CD4-positive, CD25-positive, alpha-beta regulatory T cell (primary cell): ENCODE results near the gene MYOM1. TPM values are rescaled to one million over a fixed set of nuclear protein-coding genes. Genes with fewer than 3 reads are reported as not detected.

Experiments used
- ATAC-seq, 2 donors: fragments of 150-1000 bp; cut with Tn5 transposase; one replicate each; pipeline ENCODE4 v1.10.0; 2021; ENCODE audit warnings: low read depth in 2 of 2, moderate number of reproducible peaks in 2 of 2, moderate library complexity in 1 of 2
- DNase-seq, 3 donors: peaks; one replicate each; pipeline versions ENCODE4 v3.0.0 to v3.0.0-alpha.2; 2012 to 2022; ENCODE audit warnings: mixed read lengths in 1 of 3
- H3K27ac ChIP-seq: one replicate; pipeline ENCODE4 v1.7.0; 2013; ENCODE audit warnings: mild to moderate bottlenecking, low read length; ENCODE audit not compliant: insufficient read depth, poor library complexity, severe bottlenecking
- H3K27me3 ChIP-seq: one replicate; pipeline ENCODE4 v1.7.0; 2013; ENCODE audit warnings: low read length; ENCODE audit not compliant: control insufficient read depth, insufficient read depth
- H3K36me3 ChIP-seq: one replicate; pipeline ENCODE4 v1.7.0; 2013; ENCODE audit warnings: mild to moderate bottlenecking, low read length, moderate library complexity; ENCODE audit not compliant: control insufficient read depth, insufficient read depth
- H3K4me1 ChIP-seq: 2 replicates; pipeline ENCODE4 v1.7.0; 2013; ENCODE audit warnings: mild to moderate bottlenecking, low read length; ENCODE audit not compliant: insufficient read depth, control insufficient read depth, poor library complexity, severe bottlenecking
- H3K4me3 ChIP-seq: one replicate; pipeline ENCODE4 v1.7.0; 2013; ENCODE audit warnings: low read depth, mild to moderate bottlenecking, low read length, moderate library complexity
- H3K9me3 ChIP-seq, 2 experiments: 1 replicate in 1 of 2; 2 replicates in 1 of 2; pipeline ENCODE4 v1.7.0; 2013; ENCODE audit warnings: low read length in 2 of 2, mild to moderate bottlenecking in 1 of 2, moderate library complexity in 1 of 2; ENCODE audit not compliant: control insufficient read depth in 2 of 2
- H3K27ac Mint-ChIP-seq, 3 donors: one replicate each; pipeline ENCODE4 v1.8.0; 2020 to 2022; ENCODE audit warnings: mild to moderate bottlenecking in 3 of 3, mixed read lengths in 3 of 3, moderate library complexity in 2 of 3
- H3K27me3 Mint-ChIP-seq: one replicate; pipeline ENCODE4 v1.8.0; 2022; ENCODE audit warnings: mild to moderate bottlenecking, mixed read lengths
- H3K36me3 Mint-ChIP-seq: one replicate; pipeline ENCODE4 v1.8.0; 2020; ENCODE audit warnings: mixed read lengths
- H3K4me1 Mint-ChIP-seq, 4 donors: one replicate each; pipeline ENCODE4 v1.8.0; 2020 to 2022; ENCODE audit warnings: mixed read lengths in 4 of 4, mild to moderate bottlenecking in 1 of 4
- H3K4me3 Mint-ChIP-seq, 4 donors: one replicate each; pipeline ENCODE4 v1.8.0; 2020 to 2022; ENCODE audit warnings: mild to moderate bottlenecking in 4 of 4, mixed read lengths in 4 of 4, moderate library complexity in 3 of 4
- H3K9me3 Mint-ChIP-seq, 7 donors: one replicate each; pipeline ENCODE4 v1.8.0; 2020 to 2022; ENCODE audit warnings: mixed read lengths in 7 of 7, mild to moderate bottlenecking in 3 of 7, moderate library complexity in 2 of 7
- polyA plus RNA-seq, 4 donors: library from polyadenylated mRNA; unstranded; fragments of 300-500 nt; fragmentation: Illumina TruSeq; gene quantifications; one replicate each; pipeline ENCODE4 v1.2.3, GENCODE V29; 2021
- total RNA-seq: library from RNA; stranded (reverse); gene quantifications from one replicate; pipeline ENCODE4 v1.2.3, GENCODE V29; 2022

MYOM1 gene
- total and polyA plus RNA-seq, 5 donors from 2014 or later = 0.03 to 1.4 (median 0.49) TPM

DNA sequence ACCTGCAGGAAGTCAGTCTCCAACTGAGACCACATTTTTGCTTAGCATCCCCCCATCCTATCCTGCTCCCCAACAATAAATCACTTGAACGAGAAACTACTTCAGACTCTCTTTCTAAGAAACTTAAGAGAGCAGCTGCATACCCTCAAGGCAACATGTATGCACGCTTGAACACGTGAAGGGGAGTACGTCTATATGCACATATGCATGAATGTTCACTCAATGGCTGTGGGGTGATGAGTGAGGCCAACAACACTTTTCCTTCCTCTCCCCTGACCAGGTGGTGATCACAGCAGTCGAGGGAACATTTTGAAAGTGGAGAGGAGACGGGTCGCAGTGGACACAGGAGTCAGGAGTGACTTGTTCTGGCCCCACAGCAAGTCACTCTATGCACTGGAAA, 127.0 kb downstream of the MYOM1 start:
- ATAC-seq = no peak
- Mint-ChIP-seq H3K27me3 (peaks cover 7% of the 10 kb centered on the region), H3K4me3 (no peak overlapping the region), H3K4me1 (peaks cover 0 to 10% (median 5%) of the 10 kb centered on the region in 4 donors), H3K27ac (peak overlapping the region in 1 of 3 donors; percentile 29), H3K9me3 (no peaks in the 10 kb centered on the region), H3K36me3 (no peaks in the 10 kb centered on the region)
- no peaks in the 10 kb centered on the region for H3K9me3 ChIP-seq
- no peaks in the 10 kb centered on the region for H3K36me3 ChIP-seq
- H3K27me3 ChIP-seq = no peaks in the 10 kb centered on the region
- no peaks in the 10 kb centered on the region for H3K4me1 ChIP-seq
- H3K4me3 ChIP-seq = no peak overlapping the region
- no peak overlapping the region for H3K27ac ChIP-seq
- DNase-seq = no peak

- Histone ChIP-seq H3K4me1 (no peaks in the 10 kb centered on the region), H3K27me3 (no peaks in the 10 kb centered on the region), H3K4me3 (no peak overlapping the region), H3K36me3 (no peaks in the 10 kb centered on the region), H3K9me3 (no peaks in the 10 kb centered on the region), H3K27ac (no peak overlapping the region)
- H3K27me3 Mint-ChIP-seq = peaks cover 11% of the 10 kb centered on the region
- H3K27ac Mint-ChIP-seq = no peak overlapping the region
- ATAC-seq = no peak
- no peak overlapping the region for H3K4me3 Mint-ChIP-seq
- no peaks in the 10 kb centered on the region for H3K36me3 Mint-ChIP-seq
- no peak for DNase-seq
- H3K4me1 Mint-ChIP-seq = no peaks in the 10 kb centered on the region
- H3K9me3 Mint-ChIP-seq = no peaks in the 10 kb centered on the region
Measured at GRCh38 chr18:3089579-3089978, 130.2 kb downstream of the MYOM1 start.

DNA sequence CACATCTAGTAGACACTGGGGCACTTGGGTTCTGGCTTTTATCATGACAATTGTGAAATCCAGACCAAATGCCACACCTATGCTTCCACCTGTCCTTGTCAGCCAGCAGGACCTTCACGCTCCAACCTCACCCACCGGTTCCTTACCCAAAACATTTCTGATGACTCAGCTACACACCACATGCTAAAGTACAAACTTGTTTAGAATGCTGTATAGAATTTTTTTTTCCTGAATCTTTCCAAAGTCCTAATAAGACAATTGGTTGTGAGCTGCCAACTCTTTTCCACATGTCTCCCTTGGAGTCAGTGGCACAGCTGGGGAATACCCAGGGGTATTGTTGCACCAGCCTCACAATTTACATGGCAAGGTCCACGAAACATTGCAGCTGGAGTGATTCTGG, 131.3 kb downstream of the MYOM1 start:
- DNase-seq (no peak), ATAC-seq (no peak)
- H3K27ac ChIP-seq = no peak overlapping the region
- no peaks in the 10 kb centered on the region for H3K4me1 ChIP-seq
- no peaks in the 10 kb centered on the region for H3K27me3 ChIP-seq
- H3K4me1 Mint-ChIP-seq = no peaks in the 10 kb centered on the region
- no peaks in the 10 kb centered on the region for H3K9me3 Mint-ChIP-seq
- no peaks in the 10 kb centered on the region for H3K36me3 Mint-ChIP-seq
- no peaks in the 10 kb centered on the region for H3K9me3 ChIP-seq
- H3K27ac Mint-ChIP-seq = no peak overlapping the region
- H3K4me3 Mint-ChIP-seq = no peak overlapping the region
- no peaks in the 10 kb centered on the region for H3K36me3 ChIP-seq
- no peak overlapping the region for H3K4me3 ChIP-seq
- H3K27me3 Mint-ChIP-seq = peaks cover 11% of the 10 kb centered on the region

DNA sequence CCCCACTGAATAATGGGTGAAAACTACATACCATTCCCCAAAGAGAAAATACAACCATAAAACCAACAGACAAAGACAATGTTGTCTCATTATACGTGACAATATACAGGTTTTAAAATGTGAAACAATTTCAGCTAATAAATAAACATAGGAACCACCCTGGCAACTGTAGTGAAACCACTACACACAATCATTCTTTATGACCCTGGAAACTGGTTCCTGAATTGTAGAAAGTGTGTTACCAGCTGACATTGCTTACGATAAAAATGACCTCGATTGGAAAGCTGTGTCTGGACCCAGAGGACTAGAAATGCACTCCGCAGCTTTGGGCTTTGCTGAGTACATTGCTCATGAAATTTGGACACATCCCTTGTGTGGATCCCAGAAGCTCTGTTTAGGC, 132.9 kb downstream of the MYOM1 start:
- Histone ChIP-seq H3K27me3 (no peaks in the 10 kb centered on the region), H3K9me3 (no peaks in the 10 kb centered on the region), H3K27ac (no peak overlapping the region), H3K4me1 (no peaks in the 10 kb centered on the region), H3K36me3 (no peaks in the 10 kb centered on the region), H3K4me3 (no peak overlapping the region)
- Mint-ChIP-seq H3K4me3 (no peak overlapping the region), H3K36me3 (no peaks in the 10 kb centered on the region), H3K9me3 (no peaks in the 10 kb centered on the region), H3K27ac (no peak overlapping the region), H3K4me1 (no peaks in the 10 kb centered on the region), H3K27me3 (peaks cover 11% of the 10 kb centered on the region)
- no peak for ATAC-seq
- DNase-seq = no peak

DNA sequence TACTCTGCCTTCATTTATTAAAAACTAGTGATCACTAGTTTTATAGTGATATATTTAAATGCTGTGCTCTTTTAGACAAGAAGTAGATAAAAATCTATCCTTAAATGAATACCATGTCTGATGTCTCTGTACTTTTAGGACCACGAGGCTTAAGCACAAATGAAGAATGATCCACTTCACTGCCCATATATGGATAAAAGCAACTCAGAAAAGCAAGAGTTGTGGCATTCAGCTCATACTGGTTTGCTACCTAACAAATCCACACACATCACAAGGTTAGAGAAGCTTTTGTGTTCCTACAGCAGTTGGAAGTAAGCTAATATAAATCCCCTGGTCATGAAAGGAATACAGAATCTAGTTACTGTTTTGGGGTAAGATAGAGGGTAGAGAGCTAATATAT, 134.2 kb downstream of the MYOM1 start:
- Mint-ChIP-seq H3K36me3 (peaks cover 3% of the 10 kb centered on the region), H3K4me3 (no peak overlapping the region), H3K27me3 (peaks cover 11% of the 10 kb centered on the region), H3K4me1 (no peaks in the 10 kb centered on the region), H3K9me3 (no peaks in the 10 kb centered on the region), H3K27ac (no peak overlapping the region)
- no peak for ATAC-seq
- DNase-seq = no peak
- Histone ChIP-seq H3K4me1 (no peaks in the 10 kb centered on the region), H3K9me3 (no peaks in the 10 kb centered on the region), H3K36me3 (no peaks in the 10 kb centered on the region), H3K27ac (no peak overlapping the region), H3K4me3 (no peak overlapping the region), H3K27me3 (no peaks in the 10 kb centered on the region)

DNA sequence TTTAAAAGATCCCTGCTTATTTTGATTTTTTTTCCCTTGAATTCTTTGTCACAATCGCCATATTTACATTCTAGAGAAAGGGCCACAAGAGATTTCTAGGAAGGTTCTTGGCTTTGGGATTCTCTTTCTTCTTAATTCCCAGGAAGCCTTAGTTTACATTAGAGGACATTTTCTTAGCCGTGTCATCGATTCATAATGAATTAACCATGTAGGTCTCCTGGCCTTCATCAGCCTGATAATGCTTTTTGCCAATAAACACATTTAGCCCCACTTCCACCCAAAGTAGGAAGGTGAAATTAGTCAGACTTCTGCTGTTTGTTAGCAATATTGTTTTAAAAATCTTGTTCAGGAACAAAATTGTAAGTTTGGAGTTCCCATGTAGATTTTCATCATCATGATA, 135.6 kb downstream of the MYOM1 start:
- H3K4me1 ChIP-seq = no peaks in the 10 kb centered on the region
- H3K4me3 ChIP-seq = no peak overlapping the region
- no peaks in the 10 kb centered on the region for H3K36me3 ChIP-seq
- Mint-ChIP-seq H3K27me3 (peaks cover 11% of the 10 kb centered on the region), H3K4me1 (no peaks in the 10 kb centered on the region), H3K36me3 (peaks cover 3% of the 10 kb centered on the region), H3K27ac (no peak overlapping the region), H3K9me3 (no peaks in the 10 kb centered on the region), H3K4me3 (no peak overlapping the region)
- DNase-seq (no peak), ATAC-seq (no peak)
- H3K9me3 ChIP-seq = no peaks in the 10 kb centered on the region
- no peaks in the 10 kb centered on the region for H3K27me3 ChIP-seq
- no peak overlapping the region for H3K27ac ChIP-seq

DNA sequence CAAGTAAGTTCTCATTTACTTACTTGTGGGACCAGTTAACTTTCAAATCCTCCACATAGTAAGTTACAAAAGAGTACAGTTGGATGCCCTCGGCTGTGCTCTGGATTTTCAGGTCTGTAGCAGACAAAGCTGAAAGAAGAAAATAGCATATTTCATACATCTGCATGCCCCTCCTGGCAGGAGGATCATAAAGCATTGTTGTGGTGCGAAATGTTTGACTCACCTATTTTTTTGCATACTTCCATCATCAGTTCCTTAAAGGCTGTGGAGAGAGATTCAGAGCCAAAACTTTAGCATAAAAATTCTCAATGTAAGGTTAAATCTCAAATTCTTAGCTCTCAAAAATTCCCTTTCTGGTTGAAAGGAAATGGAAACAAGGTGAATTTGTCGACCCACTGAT, 136.0 kb downstream of the MYOM1 start:
- Histone ChIP-seq H3K36me3 (no peaks in the 10 kb centered on the region), H3K27ac (no peak overlapping the region), H3K27me3 (no peaks in the 10 kb centered on the region), H3K4me3 (no peak overlapping the region), H3K4me1 (no peaks in the 10 kb centered on the region), H3K9me3 (no peaks in the 10 kb centered on the region)
- H3K27ac Mint-ChIP-seq = no peak overlapping the region
- no peak overlapping the region for H3K4me3 Mint-ChIP-seq
- DNase-seq (no peak), ATAC-seq (no peak)
- peaks cover 8% of the 10 kb centered on the region for H3K27me3 Mint-ChIP-seq
- no peaks in the 10 kb centered on the region for H3K4me1 Mint-ChIP-seq
- H3K9me3 Mint-ChIP-seq = no peaks in the 10 kb centered on the region
- H3K36me3 Mint-ChIP-seq = peaks cover 6% of the 10 kb centered on the region

- Mint-ChIP-seq H3K9me3 (no peaks in the 10 kb centered on the region), H3K4me3 (no peak overlapping the region), H3K36me3 (peaks cover 11% of the 10 kb centered on the region), H3K4me1 (no peaks in the 10 kb centered on the region), H3K27ac (peak overlapping the region in 1 of 3 donors; percentile 11), H3K27me3 (peaks cover 6% of the 10 kb centered on the region)
- DNase-seq (no peak), ATAC-seq (no peak)
- Histone ChIP-seq H3K4me3 (no peak overlapping the region), H3K36me3 (no peaks in the 10 kb centered on the region), H3K27me3 (no peaks in the 10 kb centered on the region), H3K9me3 (no peaks in the 10 kb centered on the region), H3K27ac (no peak overlapping the region), H3K4me1 (no peaks in the 10 kb centered on the region)
Measured at GRCh38 chr18:3081584-3081991, 138.2 kb downstream of the MYOM1 start.
